ENCODE results near the gene SMIM30.

Gene SMIM30

GRCh38 chr7:113099284-113099919 lies 19.0 kb downstream of the SMIM30 start:
- DNase-seq = no peak

DNA sequence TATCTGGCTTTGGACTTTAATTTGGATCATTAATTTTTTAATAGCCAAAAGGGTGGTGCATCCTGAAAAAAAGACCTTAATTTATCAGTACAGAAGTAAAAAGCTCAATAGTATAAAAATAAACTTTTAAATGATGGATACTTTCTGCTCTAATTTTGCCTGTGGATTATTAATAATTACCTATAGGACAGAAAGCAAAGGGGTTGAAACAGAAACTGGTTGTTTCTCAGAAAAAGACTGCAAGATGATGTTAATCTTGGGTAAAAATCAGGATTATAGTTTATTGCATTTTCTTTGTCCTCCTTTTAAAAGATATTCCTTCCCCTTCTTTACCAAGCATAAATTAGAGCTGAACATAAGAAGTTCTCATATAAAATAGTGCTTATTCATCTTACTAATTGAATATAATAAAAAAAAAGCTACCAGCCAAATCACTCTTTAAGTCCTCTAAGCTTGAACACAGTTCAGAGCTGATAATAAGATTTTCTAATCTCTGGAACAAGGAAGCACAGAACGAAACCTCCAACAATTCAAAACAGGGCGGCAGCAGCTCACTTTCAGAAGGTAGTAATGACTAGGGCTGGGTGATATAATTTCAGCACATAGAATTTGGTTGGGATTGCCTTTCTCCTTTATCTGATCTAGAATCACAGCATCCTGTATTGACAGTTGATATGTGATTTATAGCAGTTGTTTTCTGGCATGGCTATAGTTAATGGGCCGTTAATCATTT lies 23.7 kb downstream of the SMIM30 start:
- no peak for DNase-seq

DNA sequence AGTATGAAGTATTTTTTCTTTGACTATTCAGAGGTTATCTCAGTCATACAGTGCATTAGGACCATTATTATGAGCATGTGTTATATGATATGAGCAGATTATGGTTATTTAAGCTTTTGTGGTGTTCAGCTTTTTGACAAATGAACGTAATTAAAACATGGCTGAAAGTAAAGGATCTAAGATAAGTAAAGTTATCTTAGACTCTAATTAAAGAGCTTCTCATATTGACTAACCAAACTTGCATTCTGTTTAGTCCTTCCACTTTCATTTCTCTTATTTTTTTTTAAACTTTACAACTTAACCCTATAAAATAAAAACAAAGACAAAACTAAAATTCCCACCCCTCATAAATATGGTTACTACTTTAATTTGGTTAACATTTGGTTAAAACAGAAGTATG lies 24.8 kb downstream of the SMIM30 start:
- DNase-seq = no peak

DNA sequence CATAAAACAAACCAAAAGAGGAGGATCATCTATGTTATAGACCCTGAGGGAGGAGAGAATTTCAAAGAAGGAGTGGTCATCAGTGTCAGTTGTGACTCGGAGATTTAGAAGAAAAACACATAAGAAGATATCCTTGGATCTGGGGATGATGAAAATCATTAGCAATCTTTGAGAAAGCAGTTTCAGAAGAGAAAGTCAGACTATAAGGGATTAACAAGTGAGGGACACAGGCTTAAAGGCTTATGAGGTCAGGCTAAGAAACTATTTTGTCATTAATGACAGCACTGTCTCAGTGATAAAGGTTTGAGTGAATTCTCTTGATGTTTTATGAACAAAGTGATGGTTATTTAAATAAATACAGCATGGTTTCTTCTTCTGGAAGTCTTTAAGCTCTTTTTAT lies 25.6 kb downstream of the SMIM30 start:
- DNase-seq = no peak

DNA sequence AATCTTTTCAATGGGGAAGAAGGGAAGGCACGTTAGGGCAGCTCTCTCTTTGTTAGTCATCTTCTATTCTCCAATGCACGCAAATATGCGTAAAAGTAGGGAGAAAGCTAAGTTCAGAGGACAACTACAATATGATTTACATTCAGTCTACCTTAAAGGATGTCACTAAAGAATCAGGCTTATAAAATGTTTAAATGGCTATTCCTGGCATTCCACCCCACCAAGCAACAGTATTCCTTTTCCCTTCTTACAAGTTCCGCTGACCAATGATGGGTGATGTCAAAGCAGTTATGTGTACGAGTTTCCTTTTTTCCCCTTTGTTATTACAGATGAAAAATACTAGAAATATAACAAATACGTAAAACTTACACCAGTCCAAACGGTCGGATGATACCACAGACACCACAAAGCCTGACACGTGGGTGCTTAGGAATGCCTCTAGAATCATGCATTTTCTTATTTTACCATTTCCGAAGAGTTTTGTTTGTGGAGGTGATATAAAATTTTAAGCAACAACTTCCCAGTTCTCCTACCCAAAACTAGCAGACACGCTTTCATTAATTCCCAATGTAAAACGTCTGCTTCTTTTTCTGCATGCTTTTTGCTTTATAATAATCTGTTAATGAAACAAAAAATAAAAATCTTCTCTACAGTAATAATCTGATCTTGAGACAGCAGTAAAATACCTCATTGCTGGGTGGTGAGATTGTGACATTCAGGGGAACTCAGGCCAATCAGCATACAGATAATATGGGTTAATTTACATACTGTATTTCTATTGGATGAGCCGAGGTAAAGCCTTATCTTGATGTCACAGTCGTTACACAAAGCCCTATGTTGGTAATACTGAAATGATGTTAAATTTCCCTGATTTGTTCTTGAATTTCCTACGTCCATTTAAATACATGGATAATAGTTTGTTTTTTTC lies 31.0 kb downstream of the SMIM30 start:
- no peak for DNase-seq

- no peak for DNase-seq
Observed at GRCh38 chr7:113086431-113086888, 31.9 kb downstream of the SMIM30 start, which contains the start of gene GPR85. Gene GPR85 (minus strand): TSS chr7:113086827. CDS start chr7:113084721, 2,106 bp downstream.

- no peak for DNase-seq
Observed at GRCh38 chr7:113085781-113086390, 32.5 kb downstream of the SMIM30 start.

DNA sequence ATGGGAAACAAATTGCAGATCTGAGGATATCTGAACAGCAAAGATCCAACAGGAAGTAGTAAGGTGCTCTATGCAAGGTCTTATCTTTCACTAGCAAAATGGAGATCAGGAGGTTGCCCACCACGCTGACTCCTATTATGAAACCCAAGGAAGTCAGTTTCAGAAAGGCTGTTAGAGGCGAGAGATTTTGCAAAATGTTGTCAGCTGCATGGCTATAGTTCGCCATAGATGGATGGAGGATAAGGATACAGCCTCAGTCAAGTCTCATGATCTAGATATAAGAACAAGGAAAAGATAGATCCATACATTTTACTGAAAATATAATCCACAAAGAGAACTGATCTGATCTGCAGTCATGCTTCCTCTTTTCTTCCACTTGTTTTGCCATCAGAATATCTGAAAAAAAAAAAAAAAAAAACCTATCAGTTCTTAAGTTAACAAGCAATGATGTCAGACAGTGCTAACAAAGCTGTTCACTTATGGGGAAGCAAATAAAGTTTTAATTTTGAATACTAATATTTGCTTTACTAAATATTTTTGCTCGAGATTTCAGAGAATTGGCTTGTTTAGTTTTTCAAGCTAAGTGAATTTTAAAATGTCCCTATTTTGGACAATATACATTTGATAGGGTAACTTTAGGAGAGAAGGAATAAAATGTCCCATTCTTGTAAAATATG lies 33.7 kb downstream of the SMIM30 start:
- no peak for DNase-seq

- no peak for DNase-seq
Observed at GRCh38 chr7:113083816-113084495, 34.4 kb downstream of the SMIM30 start.

DNA sequence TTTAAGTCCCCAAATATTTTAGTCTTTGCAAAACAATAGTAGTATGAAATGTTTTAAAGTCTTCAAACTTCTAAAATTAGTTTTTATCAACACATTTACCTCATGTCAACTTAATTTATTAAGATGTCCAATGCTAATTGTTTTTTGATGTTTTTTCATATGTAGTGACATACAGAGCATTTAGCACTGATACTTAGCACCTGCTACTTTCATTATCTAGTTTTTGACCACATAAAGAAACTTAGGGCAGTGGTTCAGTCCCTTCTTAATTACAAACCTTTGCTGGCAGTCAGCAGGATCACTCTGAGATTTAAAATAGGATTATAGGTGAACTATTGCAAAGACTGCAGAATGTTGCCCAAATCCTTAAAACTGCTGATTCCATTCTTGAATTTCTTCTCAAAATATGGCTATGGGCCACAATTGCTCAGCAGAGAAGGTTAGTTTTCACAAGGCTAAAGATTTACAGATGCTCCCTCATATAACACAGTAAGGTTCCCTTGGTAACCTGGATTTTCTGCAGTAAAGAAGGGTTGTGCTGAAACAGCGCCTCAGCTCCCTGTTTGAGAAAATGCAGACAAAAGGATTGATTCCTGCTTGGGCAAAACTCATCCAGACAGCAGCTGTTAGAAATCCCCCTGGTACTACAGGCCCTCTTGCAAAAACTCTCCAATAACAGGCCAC lies 35.1 kb downstream of the SMIM30 start:
- DNase-seq = no peak

DNA sequence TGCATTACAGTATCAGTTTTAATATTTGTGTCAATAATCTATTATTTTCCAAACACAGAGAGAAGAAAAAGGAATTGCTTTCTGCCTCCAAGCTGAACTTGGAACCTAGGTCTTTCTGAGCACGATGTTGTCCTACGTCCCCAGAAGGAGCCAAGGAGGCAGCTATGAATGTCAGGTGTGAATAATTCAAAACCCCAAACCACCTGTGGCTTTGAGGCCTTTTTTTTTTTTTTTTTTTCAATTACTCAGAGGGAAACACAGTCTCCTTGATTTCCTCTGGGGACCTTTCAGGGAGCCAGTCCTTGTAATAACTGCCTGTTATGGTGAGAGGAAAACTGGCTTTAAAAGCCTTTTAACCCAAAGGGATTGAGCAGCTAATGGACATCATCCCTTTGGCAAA lies 40.0 kb downstream of the SMIM30 start:
- DNase-seq = no peak

- no peak for DNase-seq
Observed at GRCh38 chr7:113076703-113077102, 41.7 kb downstream of the SMIM30 start.

- DNase-seq = no peak
Observed at GRCh38 chr7:113071465-113071864, 46.9 kb downstream of the SMIM30 start.

All from SHP77 treated with DMSO at 0.1 percent for 48 hours (cell line).